ENCODE data around the gene PSORS1C2.

GRCh38 chr6:31094389-31094881 lies 44.4 kb downstream of the PSORS1C2 start:
- no peak for TF ChIP-seq CTCF (IDR thresholded peaks at IDR 0.05)
- TF ChIP-seq POLR2A (IDR thresholded peaks at IDR 0.05; ENCODE audit: low read depth) = no peak
- TF ChIP-seq POLR2AphosphoS5 (IDR thresholded peaks at IDR 0.05) = no peak

All from esophagus muscularis mucosa (tissue), 3 donors.